Stimulated activated CD8-positive, alpha-beta memory T cell treated with anti-CD3 and anti-CD28 coated beads, Interleukin-4, amount 100 ng/mL, for 24 hours (primary cell): ENCODE measurements around the gene PRKCH.
A peak's percentile ranks its signal among the peaks of the same experiment; 100 is the strongest.

ENCODE experiments used
- DNase-seq: peaks from one replicate; pipeline ENCODE4 v3.0.0-alpha.2; 2020; ENCODE audit warnings: low read depth

Gene PRKCH

GRCh38 chr14:61493239-61493638, 171.9 kb downstream of the PRKCH start:
- DNase-seq, result no peak

GRCh38 chr14:61494018-61494417, 172.6 kb downstream of the PRKCH start:
- DNase-seq, result no peak

- DNase-seq, result no peak
Measured at GRCh38 chr14:61495809-61496208, 174.4 kb downstream of the PRKCH start.

GRCh38 chr14:61498303-61498702, 176.9 kb downstream of the PRKCH start:
- no peak for DNase-seq

- no peak for DNase-seq
Measured at GRCh38 chr14:61498811-61499210, 177.4 kb downstream of the PRKCH start.

- no peak for DNase-seq
Measured at GRCh38 chr14:61499991-61500390, 178.6 kb downstream of the PRKCH start.

GRCh38 chr14:61501714-61502458, 180.5 kb downstream of the PRKCH start:
- DNase-seq, result no peak

GRCh38 chr14:61502459-61503093, 181.2 kb downstream of the PRKCH start:
- no peak for DNase-seq

- no peak for DNase-seq
Measured at GRCh38 chr14:61503167-61503801, 181.9 kb downstream of the PRKCH start.

GRCh38 chr14:61504901-61505300, 183.5 kb downstream of the PRKCH start:
- no peak for DNase-seq

- DNase-seq, result no peak
Measured at GRCh38 chr14:61505815-61506809, 184.7 kb downstream of the PRKCH start.

- no peak for DNase-seq
Measured at GRCh38 chr14:61508526-61508925, 187.1 kb downstream of the PRKCH start.

GRCh38 chr14:61510736-61511557, 189.6 kb downstream of the PRKCH start:
- DNase-seq, result no peak

GRCh38 chr14:61511558-61511948, 190.2 kb downstream of the PRKCH start:
- DNase-seq, result peak; percentile 36

GRCh38 chr14:61512026-61512834, 190.9 kb downstream of the PRKCH start:
- no peak for DNase-seq

- DNase-seq, result no peak
Measured at GRCh38 chr14:61513986-61514830, 192.8 kb downstream of the PRKCH start.

GRCh38 chr14:61514927-61515326, 193.5 kb downstream of the PRKCH start:
- DNase-seq, result no peak

- no peak for DNase-seq
Measured at GRCh38 chr14:61515436-61516117, 194.2 kb downstream of the PRKCH start.
